ENCODE results near the gene PDS5A.
"Not testable (repeated sequence)": the region's sequence is repeated elsewhere in the genome, so short reads cannot be mapped to it uniquely, and the experiment has no call there.

DNA sequence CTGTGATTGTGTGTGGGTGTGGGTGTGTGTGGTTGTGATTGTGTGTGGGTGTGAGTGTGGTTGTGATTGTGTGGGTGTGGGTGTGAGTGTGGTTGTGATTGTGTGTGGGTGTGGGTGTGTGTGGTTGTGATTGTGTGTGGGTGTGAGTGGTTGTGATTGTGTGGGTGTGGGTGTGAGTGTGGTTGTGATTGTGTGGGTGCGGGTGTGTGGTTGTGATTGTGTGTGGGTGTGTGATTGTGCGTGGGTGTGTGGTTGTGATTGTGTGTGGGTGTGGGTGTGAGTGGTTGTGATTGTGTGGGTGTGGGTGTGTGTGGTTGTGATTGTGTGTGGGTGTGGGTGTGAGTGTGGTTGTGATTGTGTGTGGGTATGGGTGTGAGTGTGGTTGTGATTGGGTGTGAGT is 163.9 kb downstream of the PDS5A start:
- not testable (repeated sequence) for TF ChIP-seq PPARA (CRISPR knock-in tag; IDR thresholded peaks at IDR 0.05; ENCODE audit: borderline replicate concordance); ZNF8 (CRISPR knock-in tag; IDR thresholded peaks at IDR 0.05)
